Adipocyte (in vitro differentiated cells): Measurements from ENCODE around the gene CNGA4.
"Not testable (repeated sequence)": the region's sequence is repeated elsewhere in the genome, so short reads cannot be mapped to it uniquely, and the experiment has no call there.

ENCODE experiments used
- DNase-seq: peaks from one replicate; pipeline ENCODE4 v3.0.0-alpha.2; 2015; ENCODE audit warnings: low read depth
- H3K27me3 ChIP-seq: replicated peaks from 2 replicates; pipeline ENCODE4 v1.7.0; 2013; ENCODE audit warnings: mild to moderate bottlenecking, low read length, moderate library complexity; ENCODE audit not compliant: control insufficient read depth, insufficient read depth
- H3K36me3 ChIP-seq: 2 replicates; pipeline ENCODE4 v1.7.0; 2013; ENCODE audit warnings: low read length, mild to moderate bottlenecking, moderate library complexity; ENCODE audit not compliant: control insufficient read depth, insufficient read depth, severe bottlenecking
- H3K4me1 ChIP-seq: 2 replicates; pipeline ENCODE4 v1.7.0; 2013; ENCODE audit warnings: mild to moderate bottlenecking, low read length, moderate library complexity; ENCODE audit not compliant: control insufficient read depth, insufficient read depth
- H3K4me3 ChIP-seq: 2 replicates; pipeline ENCODE4 v1.7.0; 2013; ENCODE audit warnings: mild to moderate bottlenecking, low read length, moderate library complexity
- H3K9ac ChIP-seq: 2 replicates; pipeline ENCODE4 v1.7.0; 2013; ENCODE audit warnings: mild to moderate bottlenecking, low read length, moderate library complexity
- H3K9me3 ChIP-seq: 2 replicates; pipeline ENCODE4 v1.7.0; 2013; ENCODE audit warnings: mild to moderate bottlenecking, low read length, moderate library complexity; ENCODE audit not compliant: control insufficient read depth

The CNGA4 gene

GRCh38 chr11:6268820-6269219 is 29.9 kb downstream of the CNGA4 start:
- no peaks in the 10 kb centered on the region for H3K4me1 ChIP-seq
- no peaks in the 10 kb centered on the region for H3K9me3 ChIP-seq
- no peak for DNase-seq
- no peaks in the 10 kb centered on the region for H3K27me3 ChIP-seq
- no peak overlapping the region for H3K4me3 ChIP-seq
- H3K36me3 ChIP-seq: no peaks in the 10 kb centered on the region
- H3K9ac ChIP-seq: no peak overlapping the region

- no peaks in the 10 kb centered on the region for H3K9me3 ChIP-seq
- H3K36me3 ChIP-seq: no peaks in the 10 kb centered on the region
- no peak overlapping the region for H3K4me3 ChIP-seq
- no peak for DNase-seq
- H3K27me3 ChIP-seq: peaks cover 3% of the 10 kb centered on the region
- no peaks in the 10 kb centered on the region for H3K4me1 ChIP-seq
- no peak overlapping the region for H3K9ac ChIP-seq
Observed at GRCh38 chr11:6269994-6270393, 31.1 kb downstream of the CNGA4 start.

GRCh38 chr11:6270584-6271246 is 31.8 kb downstream of the CNGA4 start:
- no peaks in the 10 kb centered on the region for H3K36me3 ChIP-seq
- no peaks in the 10 kb centered on the region for H3K9me3 ChIP-seq
- DNase-seq: no peak
- H3K27me3 ChIP-seq: peaks cover 3% of the 10 kb centered on the region
- no peak overlapping the region for H3K9ac ChIP-seq
- no peak overlapping the region for H3K4me3 ChIP-seq
- no peaks in the 10 kb centered on the region for H3K4me1 ChIP-seq

GRCh38 chr11:6271598-6271997 is 32.7 kb downstream of the CNGA4 start:
- DNase-seq: no peak
- H3K36me3 ChIP-seq: no peaks in the 10 kb centered on the region

GRCh38 chr11:6273188-6273587 is 34.3 kb downstream of the CNGA4 start:
- Histone ChIP-seq H3K9ac (no peak overlapping the region), H3K4me1 (no peaks in the 10 kb centered on the region), H3K36me3 (no peaks in the 10 kb centered on the region), H3K27me3 (peaks cover 3% of the 10 kb centered on the region), H3K9me3 (peaks cover 6% of the 10 kb centered on the region), H3K4me3 (no peak overlapping the region)
- DNase-seq: no peak

More at GRCh38 chr11:6271598-6271997, 32.7 kb downstream of the CNGA4 start:
- Histone ChIP-seq H3K9me3 (peaks cover 2% of the 10 kb centered on the region), H3K4me1 (no peaks in the 10 kb centered on the region), H3K4me3 (no peak overlapping the region), H3K27me3 (peaks cover 3% of the 10 kb centered on the region), H3K9ac (no peak overlapping the region)

- H3K9me3 ChIP-seq, DNase-seq: not testable (repeated sequence)
Observed at GRCh38 chr11:6280809-6281208, 41.9 kb downstream of the CNGA4 start.

GRCh38 chr11:6283453-6284023 is 44.6 kb downstream of the CNGA4 start:
- no peaks in the 10 kb centered on the region for H3K9me3 ChIP-seq
- no peak for DNase-seq

More at GRCh38 chr11:6280809-6281208, 41.9 kb downstream of the CNGA4 start:
- not testable (repeated sequence) for H3K4me1 ChIP-seq, H3K27me3 ChIP-seq, H3K36me3 ChIP-seq, H3K4me3 ChIP-seq, H3K9ac ChIP-seq

GRCh38 chr11:6284250-6284649 is 45.4 kb downstream of the CNGA4 start:
- H3K9ac ChIP-seq: no peak overlapping the region
- no peak for DNase-seq
- no peaks in the 10 kb centered on the region for H3K4me1 ChIP-seq
- H3K27me3 ChIP-seq: peaks cover 3% of the 10 kb centered on the region
- no peaks in the 10 kb centered on the region for H3K36me3 ChIP-seq
- no peak overlapping the region for H3K4me3 ChIP-seq
- no peaks in the 10 kb centered on the region for H3K9me3 ChIP-seq

More at GRCh38 chr11:6283453-6284023, 44.6 kb downstream of the CNGA4 start:
- Histone ChIP-seq H3K27me3 (peaks cover 3% of the 10 kb centered on the region), H3K9ac (no peak overlapping the region), H3K4me1 (no peaks in the 10 kb centered on the region), H3K4me3 (no peak overlapping the region), H3K36me3 (no peaks in the 10 kb centered on the region)

GRCh38 chr11:6285019-6285418 is 46.1 kb downstream of the CNGA4 start:
- H3K9ac ChIP-seq: no peak overlapping the region
- no peak for DNase-seq
- H3K4me3 ChIP-seq: no peak overlapping the region
- peaks cover 7% of the 10 kb centered on the region for H3K27me3 ChIP-seq
- no peaks in the 10 kb centered on the region for H3K4me1 ChIP-seq
- H3K36me3 ChIP-seq: no peaks in the 10 kb centered on the region
- H3K9me3 ChIP-seq: no peaks in the 10 kb centered on the region
